ENCODE measurements around the gene NRP2. TPM values are rescaled to one million over a fixed set of nuclear protein-coding genes. Genes with fewer than 3 reads are reported as not detected.

The NRP2 gene, protein sequence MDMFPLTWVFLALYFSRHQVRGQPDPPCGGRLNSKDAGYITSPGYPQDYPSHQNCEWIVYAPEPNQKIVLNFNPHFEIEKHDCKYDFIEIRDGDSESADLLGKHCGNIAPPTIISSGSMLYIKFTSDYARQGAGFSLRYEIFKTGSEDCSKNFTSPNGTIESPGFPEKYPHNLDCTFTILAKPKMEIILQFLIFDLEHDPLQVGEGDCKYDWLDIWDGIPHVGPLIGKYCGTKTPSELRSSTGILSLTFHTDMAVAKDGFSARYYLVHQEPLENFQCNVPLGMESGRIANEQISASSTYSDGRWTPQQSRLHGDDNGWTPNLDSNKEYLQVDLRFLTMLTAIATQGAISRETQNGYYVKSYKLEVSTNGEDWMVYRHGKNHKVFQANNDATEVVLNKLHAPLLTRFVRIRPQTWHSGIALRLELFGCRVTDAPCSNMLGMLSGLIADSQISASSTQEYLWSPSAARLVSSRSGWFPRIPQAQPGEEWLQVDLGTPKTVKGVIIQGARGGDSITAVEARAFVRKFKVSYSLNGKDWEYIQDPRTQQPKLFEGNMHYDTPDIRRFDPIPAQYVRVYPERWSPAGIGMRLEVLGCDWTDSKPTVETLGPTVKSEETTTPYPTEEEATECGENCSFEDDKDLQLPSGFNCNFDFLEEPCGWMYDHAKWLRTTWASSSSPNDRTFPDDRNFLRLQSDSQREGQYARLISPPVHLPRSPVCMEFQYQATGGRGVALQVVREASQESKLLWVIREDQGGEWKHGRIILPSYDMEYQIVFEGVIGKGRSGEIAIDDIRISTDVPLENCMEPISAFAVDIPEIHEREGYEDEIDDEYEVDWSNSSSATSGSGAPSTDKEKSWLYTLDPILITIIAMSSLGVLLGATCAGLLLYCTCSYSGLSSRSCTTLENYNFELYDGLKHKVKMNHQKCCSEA
- 7.6 TPM for polyA plus RNA-seq (2013, experiment 1 of 2)
- 7.4 TPM for polyA plus RNA-seq (2013, experiment 2 of 2)

- H4K8ac ChIP-seq (ENCODE audit: low read depth, low read length) = no peak within 1 kb of the TSS
- WGBS, 2 donors (ENCODE audit: extremely low coverage in 2 of 2, insufficient read length in 2 of 2, insufficient replicate concordance in 1 of 2) = no CpG with 5 or more reads among the region's 71 CpGs
- no peaks in the 10 kb centered on the region for H3K36me3 ChIP-seq (replicated peaks in 1 of 2; ENCODE audit: control insufficient read depth in 2 of 2, insufficient read depth in 2 of 2, low read length in 2 of 2)
- peak within 1 kb of the TSS; percentile 95 for H3K23ac ChIP-seq (ENCODE audit: low read depth, low read length, poor library complexity)
- H3K9ac ChIP-seq (ENCODE audit: low read depth, low read length, poor library complexity) = peak within 1 kb of the TSS; percentile 92
- H2BK120ac ChIP-seq (ENCODE audit: low read depth, low read length) = no peak within 1 kb of the TSS
- no peak within 1 kb of the TSS for H3K14ac ChIP-seq (ENCODE audit: low read length)
- H2BK5ac ChIP-seq (ENCODE audit: low read length) = no peak within 1 kb of the TSS
- H4K91ac ChIP-seq (ENCODE audit: low read depth, low read length, poor library complexity) = no peak within 1 kb of the TSS
- no peak within 1 kb of the TSS for H2AK5ac ChIP-seq (ENCODE audit: low read depth, low read length)
- H3K79me1 ChIP-seq (ENCODE audit: low read depth, low read length) = no peaks in the 10 kb centered on the region
- no peak within 1 kb of the TSS for H2BK12ac ChIP-seq (ENCODE audit: low read length)
- H2AFZ ChIP-seq (ENCODE audit: low read length) = peak within 1 kb of the TSS; percentile 95
- peak within 1 kb of the TSS; percentile 45 for H3K4ac ChIP-seq (ENCODE audit: low read length)
- DNase-seq (ENCODE audit: low spot score) = peak; percentile 84
- H3K9me3 ChIP-seq (replicated peaks in 1 of 2; ENCODE audit: control insufficient read depth in 2 of 2, insufficient read depth in 1 of 2, low read depth in 1 of 2, low read length in 2 of 2) = no peaks in the 10 kb centered on the region
- H2BK15ac ChIP-seq (ENCODE audit: low read length) = peak within 1 kb of the TSS; percentile 77
- no peak within 1 kb of the TSS for H3K27ac ChIP-seq (replicated peaks; ENCODE audit: low read length)
- peaks cover 2 to 25% (median 2%) of the 10 kb centered on the region in 3 experiments for H3K27me3 ChIP-seq (ENCODE audit: control insufficient read depth in 3 of 3, insufficient read depth in 3 of 3, low read depth in 1 of 3, low read length in 3 of 3)
- H3K4me3 ChIP-seq (ENCODE audit: low read length in 2 of 2) = peak within 1 kb of the TSS; percentile 60 to 86
- peak within 1 kb of the TSS; percentile 92 for H3K18ac ChIP-seq (ENCODE audit: low read length)
- H3K4me2 ChIP-seq (ENCODE audit: insufficient read depth, low read length, poor library complexity, severe bottlenecking) = peak within 1 kb of the TSS; percentile 89
- peaks cover 16 to 23% of the 10 kb centered on the region in 2 donors for H3K4me1 ChIP-seq (ENCODE audit: control insufficient read depth in 2 of 2, insufficient read depth in 1 of 2, low read depth in 1 of 2, low read length in 2 of 2)
These were observed at the start of gene NRP2 for GRCh38 chr2:205682239-205682970. Gene NRP2, plus strand, starts transcription at chr2:205682501. Its CDS starts 790 bp downstream, at chr2:205683291.

- no peak for DNase-seq (ENCODE audit: low spot score)
- H2BK120ac ChIP-seq (ENCODE audit: low read depth, low read length) = no peak overlapping the region
- no peak overlapping the region for H2BK5ac ChIP-seq (ENCODE audit: low read length)
- H3K23ac ChIP-seq (ENCODE audit: low read depth, low read length, poor library complexity) = no peak overlapping the region
- WGBS, 2 donors (ENCODE audit: extremely low coverage in 2 of 2, insufficient read length in 2 of 2, insufficient replicate concordance in 1 of 2) = no CpG with 5 or more reads among the region's 1 CpG
- no peak overlapping the region for H4K91ac ChIP-seq (ENCODE audit: low read depth, low read length, poor library complexity)
- no peak overlapping the region for H3K27ac ChIP-seq (replicated peaks; ENCODE audit: low read length)
- H3K18ac ChIP-seq (ENCODE audit: low read length) = no peak overlapping the region
- no peak overlapping the region for H4K8ac ChIP-seq (ENCODE audit: low read depth, low read length)
- no peak overlapping the region for H2AK5ac ChIP-seq (ENCODE audit: low read depth, low read length)
- no peak overlapping the region for H3K4me2 ChIP-seq (ENCODE audit: insufficient read depth, low read length, poor library complexity, severe bottlenecking)
- no peaks in the 10 kb centered on the region for H3K27me3 ChIP-seq (ENCODE audit: control insufficient read depth in 3 of 3, insufficient read depth in 3 of 3, low read depth in 1 of 3, low read length in 3 of 3)
- no peak overlapping the region for H3K9ac ChIP-seq (ENCODE audit: low read depth, low read length, poor library complexity)
- H3K4me3 ChIP-seq (ENCODE audit: low read length in 2 of 2) = no peak overlapping the region
- no peak overlapping the region for H3K14ac ChIP-seq (ENCODE audit: low read length)
- no peaks in the 10 kb centered on the region for H3K9me3 ChIP-seq (replicated peaks in 1 of 2; ENCODE audit: control insufficient read depth in 2 of 2, insufficient read depth in 1 of 2, low read depth in 1 of 2, low read length in 2 of 2)
- no peak overlapping the region for H2AFZ ChIP-seq (ENCODE audit: low read length)
- no peak overlapping the region for H2BK12ac ChIP-seq (ENCODE audit: low read length)
- H3K4ac ChIP-seq (ENCODE audit: low read length) = no peak overlapping the region
- peaks cover 7 to 9% of the 10 kb centered on the region in 2 donors for H3K4me1 ChIP-seq (ENCODE audit: control insufficient read depth in 2 of 2, insufficient read depth in 1 of 2, low read depth in 1 of 2, low read length in 2 of 2)
- no peaks in the 10 kb centered on the region for H3K36me3 ChIP-seq (replicated peaks in 1 of 2; ENCODE audit: control insufficient read depth in 2 of 2, insufficient read depth in 2 of 2, low read length in 2 of 2)
- H3K79me1 ChIP-seq (ENCODE audit: low read depth, low read length) = no peaks in the 10 kb centered on the region
- no peak overlapping the region for H2BK15ac ChIP-seq (ENCODE audit: low read length)
These were observed 48.3 kb upstream of the NRP2 start for GRCh38 chr2:205633994-205634393.

- Histone ChIP-seq H2BK5ac (ENCODE audit: low read length) (no peak overlapping the region), H3K9me3 (replicated peaks in 1 of 2; ENCODE audit: control insufficient read depth in 2 of 2, insufficient read depth in 1 of 2, low read depth in 1 of 2, low read length in 2 of 2) (peaks cover 0 to 8% of the 10 kb centered on the region in 2 donors), H3K4me2 (ENCODE audit: insufficient read depth, low read length, poor library complexity, severe bottlenecking) (no peak overlapping the region), H3K4me3 (ENCODE audit: low read length in 2 of 2) (no peak overlapping the region), H4K91ac (ENCODE audit: low read depth, low read length, poor library complexity) (no peak overlapping the region), H3K23ac (ENCODE audit: low read depth, low read length, poor library complexity) (no peak overlapping the region), H3K4ac (ENCODE audit: low read length) (no peak overlapping the region), H3K4me1 (ENCODE audit: control insufficient read depth in 2 of 2, insufficient read depth in 1 of 2, low read depth in 1 of 2, low read length in 2 of 2) (peaks cover 0 to 4% of the 10 kb centered on the region in 2 donors), H3K27me3 (ENCODE audit: control insufficient read depth in 3 of 3, insufficient read depth in 3 of 3, low read depth in 1 of 3, low read length in 3 of 3) (no peaks in the 10 kb centered on the region), H4K8ac (ENCODE audit: low read depth, low read length) (no peak overlapping the region), H3K9ac (ENCODE audit: low read depth, low read length, poor library complexity) (no peak overlapping the region), H3K18ac (ENCODE audit: low read length) (no peak overlapping the region), H2BK120ac (ENCODE audit: low read depth, low read length) (no peak overlapping the region), H3K27ac (replicated peaks; ENCODE audit: low read length) (no peak overlapping the region), H2BK12ac (ENCODE audit: low read length) (no peak overlapping the region), H2BK15ac (ENCODE audit: low read length) (no peak overlapping the region), H2AFZ (ENCODE audit: low read length) (peak overlapping the region; percentile 4), H2AK5ac (ENCODE audit: low read depth, low read length) (no peak overlapping the region), H3K36me3 (replicated peaks in 1 of 2; ENCODE audit: control insufficient read depth in 2 of 2, insufficient read depth in 2 of 2, low read length in 2 of 2) (no peaks in the 10 kb centered on the region), H3K79me1 (ENCODE audit: low read depth, low read length) (no peaks in the 10 kb centered on the region), H3K14ac (ENCODE audit: low read length) (no peak overlapping the region)
- WGBS, 2 donors (ENCODE audit: extremely low coverage in 2 of 2, insufficient read length in 2 of 2, insufficient replicate concordance in 1 of 2) = no CpG with 5 or more reads among the region's 7 CpGs
- no peak for DNase-seq (ENCODE audit: low spot score)
These were observed 45.6 kb upstream of the NRP2 start for GRCh38 chr2:205636549-205637319.

All from neuronal stem cell (in vitro differentiated cells).